H9 (cell line): ENCODE measurements around the gene CCSER2. TPM values are rescaled to one million over a fixed set of nuclear protein-coding genes. Genes with fewer than 3 reads are reported as not detected.

Source experiments
- DNase-seq: peaks from one replicate; pipeline ENCODE4 v3.0.0-alpha.2; 2017
- H2AFZ ChIP-seq: one replicate; pipeline ENCODE4 v1.6.1; 2013; ENCODE audit warnings: mild to moderate bottlenecking, low read length, control low read depth, moderate library complexity
- H2AK5ac ChIP-seq: 2 replicates; pipeline ENCODE4 v1.6.1; 2013; ENCODE audit warnings: low read length, control low read depth, mixed read lengths; ENCODE audit not compliant: insufficient read length
- H2BK120ac ChIP-seq: one replicate; pipeline ENCODE4 v1.6.1; 2013; ENCODE audit warnings: low read depth, mild to moderate bottlenecking, low read length, control low read depth, inconsistent platforms; ENCODE audit not compliant: poor library complexity, severe bottlenecking
- H2BK12ac ChIP-seq: 2 replicates; pipeline ENCODE4 v1.6.1; 2013; ENCODE audit warnings: low read length, control low read depth, mixed read lengths, low read depth; ENCODE audit not compliant: insufficient read length
- H2BK15ac ChIP-seq: 2 replicates; pipeline ENCODE4 v1.6.1; 2013; ENCODE audit warnings: low read depth, low read length, control low read depth
- H2BK20ac ChIP-seq: one replicate; pipeline ENCODE4 v1.6.1; 2013; ENCODE audit warnings: low read depth, mild to moderate bottlenecking, low read length, control low read depth, inconsistent platforms; ENCODE audit not compliant: poor library complexity, severe bottlenecking
- H2BK5ac ChIP-seq: 2 replicates; pipeline ENCODE4 v1.6.1; 2013; ENCODE audit warnings: low read length, control low read depth, mixed read lengths; ENCODE audit not compliant: insufficient read length
- H3K14ac ChIP-seq: 2 replicates; pipeline ENCODE4 v1.6.1; 2013; ENCODE audit warnings: low read length, control low read depth; ENCODE audit not compliant: insufficient read depth
- H3K18ac ChIP-seq: 2 replicates; pipeline ENCODE4 v1.6.1; 2013; ENCODE audit warnings: low read depth, mild to moderate bottlenecking, mixed read lengths, low read length, control low read depth; ENCODE audit not compliant: insufficient read length
- H3K23ac ChIP-seq: 2 replicates; pipeline ENCODE4 v1.6.1; 2013; ENCODE audit warnings: low read length, control low read depth, mixed read lengths, low read depth; ENCODE audit not compliant: insufficient read length
- H3K23me2 ChIP-seq: 2 replicates; pipeline ENCODE4 v1.6.1; 2013; ENCODE audit warnings: low read depth, mild to moderate bottlenecking, mixed read lengths, low read length, control low read depth; ENCODE audit not compliant: insufficient read length, poor library complexity, severe bottlenecking
- H3K27ac ChIP-seq: 2 replicates; pipeline ENCODE4 v1.5.1; 2013; ENCODE audit warnings: low read length, control low read depth, mixed read lengths, low read depth; ENCODE audit not compliant: insufficient read length
- H3K27me3 ChIP-seq: 2 replicates; pipeline ENCODE4 v1.6.1; 2013; ENCODE audit warnings: low read length, control low read depth, inconsistent platforms; ENCODE audit not compliant: insufficient read depth
- H3K4ac ChIP-seq: 2 replicates; pipeline ENCODE4 v1.6.1; 2013; ENCODE audit warnings: low read depth, mild to moderate bottlenecking, control low read depth, inconsistent platforms, low read length, moderate library complexity
- H3K4me1 ChIP-seq: 2 replicates; pipeline ENCODE4 v1.6.1; 2013; ENCODE audit warnings: low read length, control low read depth, inconsistent platforms; ENCODE audit not compliant: insufficient read depth
- H3K4me2 ChIP-seq: 2 replicates; pipeline ENCODE4 v1.6.1; 2013; ENCODE audit warnings: low read length, control low read depth, mixed read lengths; ENCODE audit not compliant: insufficient read length, insufficient read depth
- H3K56ac ChIP-seq: 2 replicates; pipeline ENCODE4 v1.6.1; 2013; ENCODE audit warnings: low read depth, mild to moderate bottlenecking, mixed read lengths, low read length, control low read depth; ENCODE audit not compliant: insufficient read length
- H3K79me1 ChIP-seq: 2 replicates; pipeline ENCODE4 v1.6.1; 2013; ENCODE audit warnings: low read depth, mild to moderate bottlenecking, moderate library complexity, low read length, control low read depth, inconsistent platforms; ENCODE audit not compliant: insufficient read depth, poor library complexity, severe bottlenecking
- H3K79me2 ChIP-seq: 2 replicates; pipeline ENCODE4 v1.6.1; 2013; ENCODE audit warnings: low read length, control low read depth, inconsistent platforms; ENCODE audit not compliant: insufficient read depth
- H3K9ac ChIP-seq: 2 replicates; pipeline ENCODE4 v1.6.1; 2013; ENCODE audit warnings: low read length, control low read depth, mixed read lengths; ENCODE audit not compliant: insufficient read length; ENCODE audit errors: extremely low read depth
- H3K9me3 ChIP-seq: one replicate; pipeline ENCODE4 v1.6.1; 2013; ENCODE audit warnings: low read depth, low read length, inconsistent platforms; ENCODE audit not compliant: control insufficient read depth
- H3T11ph ChIP-seq: one replicate; pipeline ENCODE4 v1.6.1; 2013; ENCODE audit warnings: mild to moderate bottlenecking, low read length, control low read depth, inconsistent platforms
- H4K20me1 ChIP-seq: one replicate; pipeline ENCODE4 v1.6.1; 2013; ENCODE audit not compliant: control insufficient read depth, insufficient read length, insufficient read depth
- H4K5ac ChIP-seq: 2 replicates; pipeline ENCODE4 v1.6.1; 2013; ENCODE audit warnings: low read depth, mild to moderate bottlenecking, mixed read lengths, low read length, control low read depth; ENCODE audit not compliant: insufficient read length
- H4K8ac ChIP-seq: replicated peaks from 2 replicates; pipeline ENCODE4 v1.6.1; 2013; ENCODE audit warnings: low read length, control low read depth, mixed read lengths, low read depth; ENCODE audit not compliant: insufficient read length
- H4K91ac ChIP-seq: 2 replicates; pipeline ENCODE4 v1.6.1; 2013; ENCODE audit warnings: low read depth, mild to moderate bottlenecking, moderate library complexity, mixed read lengths, low read length, control low read depth; ENCODE audit not compliant: insufficient read length
- H3K27ac Mint-ChIP-seq, 3 experiments: 2 replicates in 2 of 3; 3 replicates in 1 of 3; pipeline ENCODE4 v1.8.0; 2020 to 2021; ENCODE audit warnings: mixed read lengths in 3 of 3, mild to moderate bottlenecking in 1 of 3, moderate library complexity in 1 of 3
- H3K27me3 Mint-ChIP-seq: 2 replicates; pipeline ENCODE4 v1.8.0; 2021; ENCODE audit warnings: low read depth, mild to moderate bottlenecking, moderate library complexity, mixed read lengths
- H3K36me3 Mint-ChIP-seq, 3 experiments: 2 replicates in 2 of 3; 3 replicates in 1 of 3; pipeline ENCODE4 v1.8.0; 2020 to 2021; ENCODE audit warnings: low read depth in 3 of 3, mixed read lengths in 3 of 3; ENCODE audit not compliant: insufficient read depth in 1 of 3
- H3K4me1 Mint-ChIP-seq, 2 experiments: 2 replicates each; pipeline ENCODE4 v1.8.0; 2020; ENCODE audit warnings: mixed read lengths in 2 of 2
- H3K4me3 Mint-ChIP-seq, 2 experiments: 2 replicates in 1 of 2; 3 replicates in 1 of 2; pipeline ENCODE4 v1.8.0; 2020 to 2021; ENCODE audit warnings: mild to moderate bottlenecking in 2 of 2, mixed read lengths in 2 of 2, moderate library complexity in 1 of 2
- H3K9me3 Mint-ChIP-seq, 2 experiments: 2 replicates in 1 of 2; 3 replicates in 1 of 2; pipeline ENCODE4 v1.8.0; 2020; ENCODE audit warnings: mild to moderate bottlenecking in 2 of 2, mixed read lengths in 2 of 2, moderate library complexity in 1 of 2
- CTCF ChIP-seq: fragments of 200-600 bp; sonication (generic); conservative IDR thresholded peaks from 3 replicates; pipeline ENCODE4 v1.8.0; 2021; ENCODE audit warnings: antibody characterized with exemption, mild to moderate bottlenecking
- WGBS: extraction: QIAGEN DNeasy Blood & Tissue Kit; methylation state at CpG from one replicate; pipeline ENCODE4 v1.1.7; 2013; ENCODE audit warnings: missing lambda C conversion rate, low lambda C conversion rate, mixed read lengths; ENCODE audit not compliant: insufficient read length; ENCODE audit errors: extremely low coverage; 5-methylcytosine and 5-hydroxymethylcytosine counted together
- total RNA-seq: library from RNA; stranded (reverse); gene quantifications from 2 replicates; pipeline ENCODE4 v1.2.1, GENCODE V29; 2021

CCSER2 gene
- total RNA-seq, 1 experiment from 2014 or later, result 22.2 TPM

GRCh38 chr10:84388148-84388547, 59.8 kb downstream of the CCSER2 start:
- H3K27me3 Mint-ChIP-seq, result no peaks in the 10 kb centered on the region
- H3K27ac ChIP-seq, result no peak overlapping the region
- no peak overlapping the region for H3K14ac ChIP-seq
- H3K23me2 ChIP-seq, result no peaks in the 10 kb centered on the region
- no peaks in the 10 kb centered on the region for H3K79me2 ChIP-seq
- no peak overlapping the region for H4K91ac ChIP-seq
- H3K27ac Mint-ChIP-seq, result no peak overlapping the region
- H3K9me3 ChIP-seq, result no peaks in the 10 kb centered on the region
- no peak overlapping the region for H3K4ac ChIP-seq
- H3K36me3 Mint-ChIP-seq, result peaks cover 43 to 61% (median 43%) of the 10 kb centered on the region in 3 experiments
- H3K18ac ChIP-seq, result no peak overlapping the region
- H3K4me2 ChIP-seq, result no peak overlapping the region
- no peak overlapping the region for H2BK120ac ChIP-seq
- H3K4me1 ChIP-seq, result no peaks in the 10 kb centered on the region
- H2AK5ac ChIP-seq, result no peak overlapping the region
- no peak overlapping the region for H3K23ac ChIP-seq
- H3K9ac ChIP-seq, result no peak overlapping the region
- H4K5ac ChIP-seq, result no peak overlapping the region
- no peak overlapping the region for H3K4me3 Mint-ChIP-seq
- no peak overlapping the region for H2BK20ac ChIP-seq
- H2BK15ac ChIP-seq, result no peak overlapping the region
- H3K4me1 Mint-ChIP-seq, result peaks cover 6 to 9% of the 10 kb centered on the region in 2 experiments
- no peak overlapping the region for H4K8ac ChIP-seq
- WGBS, result no CpG with 5 or more reads among the region's 1 CpG
- H3T11ph ChIP-seq, result no peak overlapping the region
- DNase-seq, result no peak
- no peak overlapping the region for H2AFZ ChIP-seq
- H3K56ac ChIP-seq, result no peak overlapping the region
- H3K27me3 ChIP-seq, result no peaks in the 10 kb centered on the region
- no peaks in the 10 kb centered on the region for H4K20me1 ChIP-seq
- H3K79me1 ChIP-seq, result no peaks in the 10 kb centered on the region
- TF ChIP-seq CTCF, result no peak
- H2BK5ac ChIP-seq, result no peak overlapping the region
- H2BK12ac ChIP-seq, result no peak overlapping the region
- peaks cover 37 to 45% of the 10 kb centered on the region in 2 experiments for H3K9me3 Mint-ChIP-seq
